T-helper 22 cell (primary cell): Measurements from ENCODE around the gene SLC35F1.

ENCODE experiments used
- DNase-seq: peaks from one replicate; pipeline ENCODE4 v3.0.0-alpha.2; 2020; ENCODE audit warnings: low read depth

SLC35F1 gene

GRCh38 chr6:118123503-118124037 lies 216.5 kb downstream of the SLC35F1 start:
- DNase-seq, result no peak

- DNase-seq, result no peak
These were observed 217.8 kb downstream of the SLC35F1 start for GRCh38 chr6:118124851-118125250.

- no peak for DNase-seq
These were observed 221.7 kb downstream of the SLC35F1 start for GRCh38 chr6:118128755-118129154.

- DNase-seq, result no peak
These were observed 227.1 kb downstream of the SLC35F1 start for GRCh38 chr6:118134206-118134605.

- no peak for DNase-seq
These were observed 227.7 kb downstream of the SLC35F1 start for GRCh38 chr6:118134736-118135135.

GRCh38 chr6:118135371-118135770 lies 228.3 kb downstream of the SLC35F1 start:
- DNase-seq, result no peak

GRCh38 chr6:118141211-118141610 lies 234.1 kb downstream of the SLC35F1 start:
- no peak for DNase-seq

GRCh38 chr6:118146584-118146983 lies 239.5 kb downstream of the SLC35F1 start:
- DNase-seq, result no peak

GRCh38 chr6:118147511-118147910 lies 240.4 kb downstream of the SLC35F1 start:
- DNase-seq, result no peak

- no peak for DNase-seq
These were observed 241.5 kb downstream of the SLC35F1 start for GRCh38 chr6:118148561-118148960.

- no peak for DNase-seq
These were observed 245.5 kb downstream of the SLC35F1 start for GRCh38 chr6:118152524-118152923.

GRCh38 chr6:118161343-118161742 lies 254.3 kb downstream of the SLC35F1 start:
- DNase-seq, result no peak

- DNase-seq, result no peak
These were observed 256.5 kb downstream of the SLC35F1 start for GRCh38 chr6:118163542-118163941.

- no peak for DNase-seq
These were observed 258.4 kb downstream of the SLC35F1 start for GRCh38 chr6:118165500-118165899.

- no peak for DNase-seq
These were observed 261.4 kb downstream of the SLC35F1 start for GRCh38 chr6:118168421-118168820.

GRCh38 chr6:118171852-118172251 lies 264.8 kb downstream of the SLC35F1 start:
- DNase-seq, result no peak

- no peak for DNase-seq
These were observed 267.0 kb downstream of the SLC35F1 start for GRCh38 chr6:118174071-118174470.

- no peak for DNase-seq
These were observed 270.7 kb downstream of the SLC35F1 start for GRCh38 chr6:118177720-118178119.

- no peak for DNase-seq
These were observed 272.0 kb downstream of the SLC35F1 start for GRCh38 chr6:118179048-118179447.

- no peak for DNase-seq
These were observed 279.9 kb downstream of the SLC35F1 start for GRCh38 chr6:118186672-118187567.

GRCh38 chr6:118187568-118188164 lies 280.6 kb downstream of the SLC35F1 start:
- no peak for DNase-seq

GRCh38 chr6:118188561-118188960 lies 281.5 kb downstream of the SLC35F1 start:
- DNase-seq, result no peak

GRCh38 chr6:118197539-118197938 lies 290.5 kb downstream of the SLC35F1 start:
- no peak for DNase-seq
